Non-pigmented ciliary epithelial cell (primary cell): ENCODE measurements around the gene PCSK9.
"Not testable (repeated sequence)": the region's sequence is repeated elsewhere in the genome, so short reads cannot be mapped to it uniquely, and the experiment has no call there.

Source experiments
- DNase-seq: peaks from one replicate; pipeline ENCODE4 v3.0.0-alpha.2; 2010; ENCODE audit warnings: low read depth

PCSK9 gene

DNA sequence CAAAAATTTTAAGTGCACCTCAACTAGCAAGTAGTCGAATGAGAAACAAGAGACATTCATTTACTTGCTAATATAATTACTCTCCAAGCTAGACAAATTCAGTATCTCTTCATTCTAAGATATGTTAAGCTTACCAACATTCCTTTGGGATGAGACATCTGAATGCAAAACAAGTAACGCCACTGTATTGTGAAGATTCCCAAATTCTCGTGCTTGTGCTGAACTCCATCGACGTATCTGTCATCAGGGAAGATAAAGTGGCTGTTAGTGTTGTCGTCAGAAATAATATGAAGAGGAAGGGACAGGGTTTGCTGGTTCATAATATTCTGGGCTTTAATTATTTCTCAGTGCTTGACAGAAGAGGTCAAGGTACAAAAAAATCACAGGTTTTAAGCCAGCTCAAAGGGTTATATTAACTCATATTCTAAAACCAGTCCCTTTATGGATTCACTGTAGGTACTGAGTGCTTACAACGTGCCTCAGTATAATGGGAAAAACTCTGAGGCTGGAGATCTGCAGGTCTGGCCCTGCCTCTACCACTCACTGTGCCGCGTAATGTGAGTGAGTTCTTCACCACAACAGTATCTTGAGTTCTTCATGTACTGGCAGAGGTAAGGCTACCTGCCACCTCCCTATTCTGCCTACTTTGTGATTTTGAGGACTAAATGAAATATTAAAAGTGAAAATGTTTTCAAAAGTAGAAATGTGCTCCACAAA lies 42.0 kb downstream of the PCSK9 start:
- DNase-seq: peak; percentile 61

GRCh38 chr1:55081905-55082296 lies 42.6 kb downstream of the PCSK9 start:
- DNase-seq: no peak

DNA sequence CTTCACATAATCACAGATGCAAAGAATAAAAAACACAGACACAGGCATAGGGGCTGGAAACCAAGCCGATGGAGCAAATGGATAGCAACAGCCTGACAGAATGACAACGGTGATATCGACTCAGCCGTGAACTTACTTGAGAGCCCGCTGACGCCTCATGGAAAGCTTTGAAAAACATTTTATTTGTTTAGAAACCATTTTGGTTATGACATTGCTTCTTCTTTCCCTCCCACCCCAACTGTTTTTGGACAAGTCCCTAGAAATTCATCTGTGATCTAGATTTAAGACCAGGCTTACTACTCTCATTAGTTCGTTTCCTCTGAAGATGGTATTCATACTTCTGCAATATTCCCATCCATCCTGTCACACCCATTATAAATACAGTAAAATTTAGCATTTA lies 44.9 kb downstream of the PCSK9 start:
- DNase-seq: no peak

- DNase-seq: no peak
Measured at GRCh38 chr1:55087439-55087838, 48.1 kb downstream of the PCSK9 start.

DNA sequence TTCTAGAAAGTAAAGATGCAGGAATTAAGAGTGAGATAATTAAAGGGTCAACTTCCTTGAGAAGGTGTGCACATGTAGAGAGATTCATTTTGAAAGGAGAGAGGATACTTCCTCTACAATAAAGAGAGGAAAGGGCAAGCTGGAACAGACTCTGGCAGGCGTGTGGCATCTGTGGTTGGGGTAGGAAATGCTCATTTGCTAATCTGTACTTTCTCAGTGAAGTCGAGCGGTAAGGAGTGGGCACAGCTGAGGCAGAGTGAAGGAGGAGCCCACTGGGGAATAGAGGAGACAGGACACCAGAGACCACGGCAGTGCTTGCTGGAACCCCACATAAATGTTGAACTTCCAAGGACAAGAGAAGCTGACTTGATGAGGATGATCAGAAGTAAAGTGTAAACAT lies 49.1 kb downstream of the PCSK9 start:
- no peak for DNase-seq

GRCh38 chr1:55089683-55090082 lies 50.3 kb downstream of the PCSK9 start:
- DNase-seq: peak; percentile 13

DNA sequence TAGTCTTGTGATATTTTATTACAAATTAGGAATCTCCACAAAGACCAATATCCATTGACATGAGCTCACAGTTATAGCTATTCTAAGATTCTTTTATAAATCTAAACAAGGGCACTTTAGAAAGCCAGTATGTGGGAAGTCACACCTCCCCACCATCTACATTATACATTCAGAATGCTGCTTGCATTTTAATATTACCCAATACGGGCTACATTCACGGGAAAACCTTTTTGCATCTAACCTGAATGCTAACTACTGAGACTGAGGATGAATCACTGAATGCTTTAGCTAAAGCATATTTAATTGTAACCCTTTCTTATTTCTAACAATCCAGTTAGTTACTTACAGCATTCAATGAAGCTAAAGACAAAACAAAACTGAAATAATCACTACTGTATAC lies 53.1 kb downstream of the PCSK9 start:
- DNase-seq: no peak

DNA sequence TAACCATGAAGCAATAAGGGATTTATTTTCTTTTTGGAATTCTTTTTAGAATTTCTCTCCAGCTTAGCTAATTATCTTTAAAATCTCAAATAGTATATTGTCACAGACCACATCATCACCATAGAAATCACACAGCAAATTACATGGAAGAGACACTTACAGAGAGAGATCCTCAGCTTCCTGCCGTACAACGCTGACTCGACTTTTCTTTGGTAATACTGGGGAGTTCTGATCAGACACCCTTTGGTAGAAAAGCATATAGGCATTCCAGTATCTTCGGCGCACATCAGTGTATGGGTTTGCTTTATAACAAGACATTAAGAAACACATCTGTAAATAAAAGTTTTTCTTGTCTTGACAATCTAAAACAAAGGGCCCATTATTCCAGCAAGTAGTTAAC lies 55.7 kb downstream of the PCSK9 start:
- DNase-seq: no peak

DNA sequence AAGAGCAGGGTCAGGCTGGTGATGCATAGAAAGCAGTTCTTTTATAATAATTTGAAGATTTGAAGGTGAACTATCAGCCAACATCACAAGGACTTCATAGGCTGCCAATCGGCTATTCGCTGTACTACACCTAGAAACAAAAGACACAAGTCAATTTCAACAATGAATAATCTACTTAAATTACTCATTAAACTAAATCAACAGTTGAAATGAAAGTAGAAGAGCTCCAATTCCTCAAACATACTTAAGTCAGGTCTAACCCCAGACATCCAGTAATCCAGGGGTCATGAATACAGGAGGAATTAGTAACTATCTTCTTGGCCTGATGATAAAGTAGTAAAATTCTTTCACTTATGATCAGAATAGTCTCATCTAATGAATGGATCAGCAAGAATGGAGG lies 64.5 kb downstream of the PCSK9 start:
- DNase-seq: no peak

- DNase-seq: no peak
Measured at GRCh38 chr1:55107101-55107500, 67.8 kb downstream of the PCSK9 start.

- DNase-seq: not testable (repeated sequence)
Measured at GRCh38 chr1:55109005-55109404, 69.7 kb downstream of the PCSK9 start.
